Measurements from ENCODE around the gene CIAO1.
A peak's percentile ranks its signal among the peaks of the same experiment; 100 is the strongest.

CIAO1 gene

GRCh38 chr2:96264656-96265348 is 1.2 kb upstream of the CIAO1 start:
- Mint-ChIP-seq H3K9me3 (no peaks in the 10 kb centered on the region), H3K4me1 (peaks cover 33% of the 10 kb centered on the region), H3K27me3 (ENCODE audit: low read depth) (no peaks in the 10 kb centered on the region), H3K36me3 (ENCODE audit: low read depth) (peaks cover 24% of the 10 kb centered on the region), H3K4me3 (peak overlapping the region; percentile 78 to 92 (median 84)), H3K27ac (peak overlapping the region; percentile 39 to 68 (median 54))
- TF ChIP-seq CTCF (IDR thresholded peaks at IDR 0.05; ENCODE audit: unreplicated experiment in 3 of 3), result peak; percentile 49 to 55 (median 49)

GRCh38 chr2:96265349-96265839 is 631 bp upstream of the CIAO1 start:
- TF ChIP-seq CTCF (IDR thresholded peaks at IDR 0.05; ENCODE audit: unreplicated experiment in 3 of 3), result no peak
- peaks cover 29% of the 10 kb centered on the region for H3K4me1 Mint-ChIP-seq
- peak overlapping the region in 1 of 3 experiments; percentile 80 for H3K27ac Mint-ChIP-seq
- H3K27me3 Mint-ChIP-seq (ENCODE audit: low read depth), result no peaks in the 10 kb centered on the region
- H3K36me3 Mint-ChIP-seq (ENCODE audit: low read depth), result peaks cover 26% of the 10 kb centered on the region
- H3K9me3 Mint-ChIP-seq, result no peaks in the 10 kb centered on the region
- H3K4me3 Mint-ChIP-seq, result peak overlapping the region; percentile 97 to 100 (median 97)

- peak overlapping the region in 1 of 3 experiments; percentile 55 for H3K27ac Mint-ChIP-seq
- H3K4me3 Mint-ChIP-seq, result peak overlapping the region; percentile 84 to 88 (median 88)
- peaks cover 39% of the 10 kb centered on the region for H3K36me3 Mint-ChIP-seq (ENCODE audit: low read depth)
- no peaks in the 10 kb centered on the region for H3K9me3 Mint-ChIP-seq
- H3K27me3 Mint-ChIP-seq (ENCODE audit: low read depth), result no peaks in the 10 kb centered on the region
- H3K4me1 Mint-ChIP-seq, result peaks cover 22% of the 10 kb centered on the region
- no peak for TF ChIP-seq CTCF (IDR thresholded peaks at IDR 0.05; ENCODE audit: unreplicated experiment in 3 of 3)
Measured at GRCh38 chr2:96267159-96267971, 1.3 kb downstream of the CIAO1 start.

- Mint-ChIP-seq H3K27ac (no peak overlapping the region), H3K4me1 (no peaks in the 10 kb centered on the region), H3K4me3 (no peak overlapping the region), H3K36me3 (ENCODE audit: low read depth) (peaks cover 74% of the 10 kb centered on the region), H3K9me3 (no peaks in the 10 kb centered on the region), H3K27me3 (ENCODE audit: low read depth) (no peaks in the 10 kb centered on the region)
- TF ChIP-seq CTCF (IDR thresholded peaks at IDR 0.05; ENCODE audit: unreplicated experiment in 3 of 3), result no peak
Measured at GRCh38 chr2:96271995-96272394, 6.0 kb downstream of the CIAO1 start.

- Mint-ChIP-seq H3K27ac (no peak overlapping the region), H3K27me3 (ENCODE audit: low read depth) (no peaks in the 10 kb centered on the region), H3K4me1 (no peaks in the 10 kb centered on the region), H3K9me3 (no peaks in the 10 kb centered on the region), H3K4me3 (no peak overlapping the region), H3K36me3 (ENCODE audit: low read depth) (peaks cover 80% of the 10 kb centered on the region)
- TF ChIP-seq CTCF (IDR thresholded peaks at IDR 0.05; ENCODE audit: unreplicated experiment in 3 of 3), result no peak
Measured at GRCh38 chr2:96273763-96274162, 7.7 kb downstream of the CIAO1 start.

All from nephron (organoid).